H9 (cell line): ENCODE data around the gene CHKB. TPM values are rescaled to one million over a fixed set of nuclear protein-coding genes. Genes with fewer than 3 reads are reported as not detected.
"Not testable (repeated sequence)": the region's sequence is repeated elsewhere in the genome, so short reads cannot be mapped to it uniquely, and the experiment has no call there.

Experiments
- DNase-seq: peaks from one replicate; pipeline ENCODE4 v3.0.0-alpha.2; 2017
- H2AFZ ChIP-seq: one replicate; pipeline ENCODE4 v1.6.1; 2013; ENCODE audit warnings: mild to moderate bottlenecking, low read length, control low read depth, moderate library complexity
- H2AK5ac ChIP-seq: 2 replicates; pipeline ENCODE4 v1.6.1; 2013; ENCODE audit warnings: low read length, control low read depth, mixed read lengths; ENCODE audit not compliant: insufficient read length
- H2BK120ac ChIP-seq: one replicate; pipeline ENCODE4 v1.6.1; 2013; ENCODE audit warnings: low read depth, mild to moderate bottlenecking, low read length, control low read depth, inconsistent platforms; ENCODE audit not compliant: poor library complexity, severe bottlenecking
- H2BK12ac ChIP-seq: 2 replicates; pipeline ENCODE4 v1.6.1; 2013; ENCODE audit warnings: low read length, control low read depth, mixed read lengths, low read depth; ENCODE audit not compliant: insufficient read length
- H2BK15ac ChIP-seq: 2 replicates; pipeline ENCODE4 v1.6.1; 2013; ENCODE audit warnings: low read depth, low read length, control low read depth
- H2BK20ac ChIP-seq: one replicate; pipeline ENCODE4 v1.6.1; 2013; ENCODE audit warnings: low read depth, mild to moderate bottlenecking, low read length, control low read depth, inconsistent platforms; ENCODE audit not compliant: poor library complexity, severe bottlenecking
- H2BK5ac ChIP-seq: 2 replicates; pipeline ENCODE4 v1.6.1; 2013; ENCODE audit warnings: low read length, control low read depth, mixed read lengths; ENCODE audit not compliant: insufficient read length
- H3K14ac ChIP-seq: 2 replicates; pipeline ENCODE4 v1.6.1; 2013; ENCODE audit warnings: low read length, control low read depth; ENCODE audit not compliant: insufficient read depth
- H3K18ac ChIP-seq: 2 replicates; pipeline ENCODE4 v1.6.1; 2013; ENCODE audit warnings: low read depth, mild to moderate bottlenecking, mixed read lengths, low read length, control low read depth; ENCODE audit not compliant: insufficient read length
- H3K23ac ChIP-seq: 2 replicates; pipeline ENCODE4 v1.6.1; 2013; ENCODE audit warnings: low read length, control low read depth, mixed read lengths, low read depth; ENCODE audit not compliant: insufficient read length
- H3K23me2 ChIP-seq: 2 replicates; pipeline ENCODE4 v1.6.1; 2013; ENCODE audit warnings: low read depth, mild to moderate bottlenecking, mixed read lengths, low read length, control low read depth; ENCODE audit not compliant: insufficient read length, poor library complexity, severe bottlenecking
- H3K27ac ChIP-seq: 2 replicates; pipeline ENCODE4 v1.5.1; 2013; ENCODE audit warnings: low read length, control low read depth, mixed read lengths, low read depth; ENCODE audit not compliant: insufficient read length
- H3K27me3 ChIP-seq: 2 replicates; pipeline ENCODE4 v1.6.1; 2013; ENCODE audit warnings: low read length, control low read depth, inconsistent platforms; ENCODE audit not compliant: insufficient read depth
- H3K4ac ChIP-seq: 2 replicates; pipeline ENCODE4 v1.6.1; 2013; ENCODE audit warnings: low read depth, mild to moderate bottlenecking, control low read depth, inconsistent platforms, low read length, moderate library complexity
- H3K4me1 ChIP-seq: 2 replicates; pipeline ENCODE4 v1.6.1; 2013; ENCODE audit warnings: low read length, control low read depth, inconsistent platforms; ENCODE audit not compliant: insufficient read depth
- H3K4me2 ChIP-seq: 2 replicates; pipeline ENCODE4 v1.6.1; 2013; ENCODE audit warnings: low read length, control low read depth, mixed read lengths; ENCODE audit not compliant: insufficient read length, insufficient read depth
- H3K56ac ChIP-seq: 2 replicates; pipeline ENCODE4 v1.6.1; 2013; ENCODE audit warnings: low read depth, mild to moderate bottlenecking, mixed read lengths, low read length, control low read depth; ENCODE audit not compliant: insufficient read length
- H3K79me1 ChIP-seq: 2 replicates; pipeline ENCODE4 v1.6.1; 2013; ENCODE audit warnings: low read depth, mild to moderate bottlenecking, moderate library complexity, low read length, control low read depth, inconsistent platforms; ENCODE audit not compliant: insufficient read depth, poor library complexity, severe bottlenecking
- H3K79me2 ChIP-seq: 2 replicates; pipeline ENCODE4 v1.6.1; 2013; ENCODE audit warnings: low read length, control low read depth, inconsistent platforms; ENCODE audit not compliant: insufficient read depth
- H3K9ac ChIP-seq: 2 replicates; pipeline ENCODE4 v1.6.1; 2013; ENCODE audit warnings: low read length, control low read depth, mixed read lengths; ENCODE audit not compliant: insufficient read length; ENCODE audit errors: extremely low read depth
- H3K9me3 ChIP-seq: one replicate; pipeline ENCODE4 v1.6.1; 2013; ENCODE audit warnings: low read depth, low read length, inconsistent platforms; ENCODE audit not compliant: control insufficient read depth
- H3T11ph ChIP-seq: one replicate; pipeline ENCODE4 v1.6.1; 2013; ENCODE audit warnings: mild to moderate bottlenecking, low read length, control low read depth, inconsistent platforms
- H4K20me1 ChIP-seq: one replicate; pipeline ENCODE4 v1.6.1; 2013; ENCODE audit not compliant: control insufficient read depth, insufficient read length, insufficient read depth
- H4K5ac ChIP-seq: 2 replicates; pipeline ENCODE4 v1.6.1; 2013; ENCODE audit warnings: low read depth, mild to moderate bottlenecking, mixed read lengths, low read length, control low read depth; ENCODE audit not compliant: insufficient read length
- H4K8ac ChIP-seq: replicated peaks from 2 replicates; pipeline ENCODE4 v1.6.1; 2013; ENCODE audit warnings: low read length, control low read depth, mixed read lengths, low read depth; ENCODE audit not compliant: insufficient read length
- H4K91ac ChIP-seq: 2 replicates; pipeline ENCODE4 v1.6.1; 2013; ENCODE audit warnings: low read depth, mild to moderate bottlenecking, moderate library complexity, mixed read lengths, low read length, control low read depth; ENCODE audit not compliant: insufficient read length
- H3K27ac Mint-ChIP-seq, 3 experiments: 2 replicates in 2 of 3; 3 replicates in 1 of 3; pipeline ENCODE4 v1.8.0; 2020 to 2021; ENCODE audit warnings: mixed read lengths in 3 of 3, mild to moderate bottlenecking in 1 of 3, moderate library complexity in 1 of 3
- H3K27me3 Mint-ChIP-seq: 2 replicates; pipeline ENCODE4 v1.8.0; 2021; ENCODE audit warnings: low read depth, mild to moderate bottlenecking, moderate library complexity, mixed read lengths
- H3K36me3 Mint-ChIP-seq, 3 experiments: 2 replicates in 2 of 3; 3 replicates in 1 of 3; pipeline ENCODE4 v1.8.0; 2020 to 2021; ENCODE audit warnings: low read depth in 3 of 3, mixed read lengths in 3 of 3; ENCODE audit not compliant: insufficient read depth in 1 of 3
- H3K4me1 Mint-ChIP-seq, 2 experiments: 2 replicates each; pipeline ENCODE4 v1.8.0; 2020; ENCODE audit warnings: mixed read lengths in 2 of 2
- H3K4me3 Mint-ChIP-seq, 2 experiments: 2 replicates in 1 of 2; 3 replicates in 1 of 2; pipeline ENCODE4 v1.8.0; 2020 to 2021; ENCODE audit warnings: mild to moderate bottlenecking in 2 of 2, mixed read lengths in 2 of 2, moderate library complexity in 1 of 2
- H3K9me3 Mint-ChIP-seq, 2 experiments: 2 replicates in 1 of 2; 3 replicates in 1 of 2; pipeline ENCODE4 v1.8.0; 2020; ENCODE audit warnings: mild to moderate bottlenecking in 2 of 2, mixed read lengths in 2 of 2, moderate library complexity in 1 of 2
- WGBS: extraction: QIAGEN DNeasy Blood & Tissue Kit; methylation state at CpG from one replicate; pipeline ENCODE4 v1.1.7; 2013; ENCODE audit warnings: missing lambda C conversion rate, low lambda C conversion rate, mixed read lengths; ENCODE audit not compliant: insufficient read length; ENCODE audit errors: extremely low coverage; 5-methylcytosine and 5-hydroxymethylcytosine counted together
- total RNA-seq: library from RNA; stranded (reverse); gene quantifications from 2 replicates; pipeline ENCODE4 v1.2.1, GENCODE V29; 2021
- TF ChIP-seq, protein P1 (sequence below): fragments of 200-600 bp; sonication (generic); conservative IDR thresholded peaks from 3 replicates; pipeline ENCODE4 v1.8.0; 2021; ENCODE audit warnings: antibody characterized with exemption, mild to moderate bottlenecking

CHKB gene
- total RNA-seq, 1 experiment from 2014 or later, result 64.9 TPM

DNA sequence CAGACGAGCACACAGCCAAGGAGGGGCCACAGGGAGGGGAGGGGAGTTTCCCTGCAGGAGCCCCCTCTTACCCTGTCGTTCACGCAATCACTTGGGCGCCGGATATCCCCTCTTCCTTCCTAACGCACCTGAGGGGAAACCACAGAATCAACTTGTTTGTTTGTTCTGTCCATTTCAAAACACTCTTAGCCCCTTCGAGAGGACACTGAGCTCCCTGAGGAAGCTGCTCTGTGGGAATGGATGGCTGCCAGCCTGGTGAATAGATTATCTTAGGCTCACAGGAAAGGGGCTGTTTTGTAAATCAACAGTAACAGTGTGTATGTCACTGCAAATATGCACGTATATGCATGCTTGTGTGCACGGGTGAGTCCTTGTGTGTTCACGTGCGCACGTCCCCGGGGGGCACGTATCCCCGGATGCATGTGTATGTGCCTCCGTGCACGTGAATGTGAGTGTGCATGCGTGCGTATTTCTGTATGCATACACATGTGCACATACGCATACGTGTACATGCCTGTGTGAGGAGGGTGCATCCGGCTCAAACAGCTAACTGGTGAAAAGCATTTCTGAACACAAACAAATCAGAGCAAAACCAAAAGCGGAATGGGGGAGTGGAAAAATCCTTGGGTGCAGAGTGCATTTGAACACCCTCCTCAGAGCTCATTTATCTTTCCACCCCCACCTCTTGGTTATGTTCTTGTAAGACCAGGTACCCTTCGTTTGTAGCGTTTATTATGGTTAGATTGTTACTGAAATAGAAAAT lies 38.1 kb upstream of the CHKB start:
- Histone ChIP-seq H2BK12ac (no peak overlapping the region), H2BK5ac (no peak overlapping the region), H3T11ph (no peak overlapping the region), H4K91ac (no peak overlapping the region), H2AFZ (peak overlapping the region; percentile 53), H4K20me1 (no peaks in the 10 kb centered on the region), H3K9me3 (no peaks in the 10 kb centered on the region), H3K14ac (no peak overlapping the region), H3K27ac (no peak overlapping the region), H3K4me2 (peak overlapping the region; percentile 52), H3K56ac (no peak overlapping the region), H3K23me2 (peaks cover 1% of the 10 kb centered on the region), H2BK15ac (no peak overlapping the region), H4K8ac (no peak overlapping the region), H3K79me1 (no peaks in the 10 kb centered on the region), H3K18ac (no peak overlapping the region), H3K23ac (no peak overlapping the region), H3K9ac (no peak overlapping the region), H2BK120ac (no peak overlapping the region), H3K4ac (no peak overlapping the region), H4K5ac (no peak overlapping the region), H3K27me3 (0 out of 2 replicates have a peak, but pooled peaks cover 2% of the 10 kb centered on the region), H3K79me2 (no peaks in the 10 kb centered on the region), H3K4me1 (peaks cover 9% of the 10 kb centered on the region), H2AK5ac (no peak overlapping the region), H2BK20ac (no peak overlapping the region)
- Mint-ChIP-seq H3K27me3 (peaks cover 23% of the 10 kb centered on the region), H3K36me3 (peaks cover 0 to 3% (median 0%) of the 10 kb centered on the region in 3 experiments; a peak in 2 of 7 replicates), H3K9me3 (no peaks in the 10 kb centered on the region), H3K27ac (no peak overlapping the region; a peak in 1 of 7 replicates), H3K4me3 (peak overlapping the region; percentile 48 to 67), H3K4me1 (peaks cover 22 to 23% of the 10 kb centered on the region in 2 experiments)
- WGBS, result no CpG with 5 or more reads among the region's 25 CpGs
- peak; percentile 84 for DNase-seq
- TF ChIP-seq, protein P1, sequence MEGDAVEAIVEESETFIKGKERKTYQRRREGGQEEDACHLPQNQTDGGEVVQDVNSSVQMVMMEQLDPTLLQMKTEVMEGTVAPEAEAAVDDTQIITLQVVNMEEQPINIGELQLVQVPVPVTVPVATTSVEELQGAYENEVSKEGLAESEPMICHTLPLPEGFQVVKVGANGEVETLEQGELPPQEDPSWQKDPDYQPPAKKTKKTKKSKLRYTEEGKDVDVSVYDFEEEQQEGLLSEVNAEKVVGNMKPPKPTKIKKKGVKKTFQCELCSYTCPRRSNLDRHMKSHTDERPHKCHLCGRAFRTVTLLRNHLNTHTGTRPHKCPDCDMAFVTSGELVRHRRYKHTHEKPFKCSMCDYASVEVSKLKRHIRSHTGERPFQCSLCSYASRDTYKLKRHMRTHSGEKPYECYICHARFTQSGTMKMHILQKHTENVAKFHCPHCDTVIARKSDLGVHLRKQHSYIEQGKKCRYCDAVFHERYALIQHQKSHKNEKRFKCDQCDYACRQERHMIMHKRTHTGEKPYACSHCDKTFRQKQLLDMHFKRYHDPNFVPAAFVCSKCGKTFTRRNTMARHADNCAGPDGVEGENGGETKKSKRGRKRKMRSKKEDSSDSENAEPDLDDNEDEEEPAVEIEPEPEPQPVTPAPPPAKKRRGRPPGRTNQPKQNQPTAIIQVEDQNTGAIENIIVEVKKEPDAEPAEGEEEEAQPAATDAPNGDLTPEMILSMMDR, result no peak; the same call in 1 of the 3 replicates

DNA sequence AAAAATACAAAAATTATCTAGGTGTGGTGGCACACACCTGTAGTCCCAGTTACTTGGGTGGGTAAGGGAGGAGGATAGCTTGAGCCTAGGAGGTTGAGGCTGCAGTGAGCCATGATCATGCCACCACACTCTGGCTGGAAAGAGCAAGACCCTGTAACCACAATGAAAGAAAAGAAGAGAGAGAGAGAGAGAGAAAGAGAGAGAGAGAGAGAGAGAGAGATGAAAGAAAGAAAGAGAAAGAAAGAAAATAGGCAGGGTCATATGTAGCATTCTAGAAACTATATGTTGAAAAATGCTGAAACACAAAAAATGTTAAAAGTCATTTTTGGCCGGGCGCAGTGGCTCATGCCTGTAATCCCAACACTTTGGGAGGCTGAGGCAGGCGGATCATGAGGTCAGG lies 31.6 kb upstream of the CHKB start:
- H2BK15ac ChIP-seq, H3K9me3 ChIP-seq, H2BK12ac ChIP-seq, H3K4ac ChIP-seq, H4K91ac ChIP-seq, H2AK5ac ChIP-seq, H3K4me1 ChIP-seq, H2BK20ac ChIP-seq, H3K56ac ChIP-seq, H2BK5ac ChIP-seq, H3K36me3 Mint-ChIP-seq, H3K79me2 ChIP-seq, H3K27ac ChIP-seq, H3K4me2 ChIP-seq, H3K27me3 ChIP-seq, H3K23me2 ChIP-seq, H3K4me3 Mint-ChIP-seq, DNase-seq, H3K79me1 ChIP-seq, H4K5ac ChIP-seq, H4K8ac ChIP-seq, H3K27ac Mint-ChIP-seq, H3T11ph ChIP-seq, H3K9ac ChIP-seq, H2BK120ac ChIP-seq, H3K23ac ChIP-seq, H3K14ac ChIP-seq, H3K18ac ChIP-seq, H2AFZ ChIP-seq, H4K20me1 ChIP-seq, H3K9me3 Mint-ChIP-seq: not testable (repeated sequence)
- H3K4me1 Mint-ChIP-seq, result peaks cover 10 to 16% of the 10 kb centered on the region in 2 experiments
- no CpG with 5 or more reads among the region's 3 CpGs for WGBS
- H3K27me3 Mint-ChIP-seq, result peaks cover 32% of the 10 kb centered on the region
